CD8-positive, alpha-beta memory T cell (primary cell): Measurements from ENCODE around the gene MRPL3. TPM values are rescaled to one million over a fixed set of nuclear protein-coding genes. Genes with fewer than 3 reads are reported as not detected.

Experiments used
- CTCF ChIA-PET: fragments of 350-600 bp; sonication (Branson Sonifier 250); formaldehyde crosslinking; loops from one replicate; lab custom pipeline; 2021; ENCODE audit warnings: antibody characterized with exemption; lab: Charles Lee
- POLR2A ChIA-PET: fragments of 350-600 bp; sonication (Branson Sonifier 250); formaldehyde crosslinking; loops from one replicate; lab custom pipeline; 2021; ENCODE audit warnings: antibody characterized with exemption; lab: Charles Lee
- DNase-seq, 5 donors: peaks; one replicate each; pipeline versions ENCODE4 v3.0.0 to v3.0.0-alpha.2; 2020 to 2022; ENCODE audit warnings: mixed read lengths in 1 of 5
- H3K27ac ChIP-seq: one replicate; pipeline ENCODE4 v1.7.0; 2013; ENCODE audit warnings: low read depth, mild to moderate bottlenecking, low read length, moderate library complexity
- H3K27me3 ChIP-seq: 2 replicates; pipeline ENCODE4 v1.7.0; 2013; ENCODE audit warnings: low read length, mild to moderate bottlenecking; ENCODE audit not compliant: insufficient read depth, poor library complexity, severe bottlenecking
- H3K36me3 ChIP-seq: 2 replicates; pipeline ENCODE4 v1.7.0; 2013; ENCODE audit warnings: mild to moderate bottlenecking, low read length, moderate library complexity; ENCODE audit not compliant: insufficient read depth
- H3K4me1 ChIP-seq: 2 replicates; pipeline ENCODE4 v1.7.0; 2013; ENCODE audit warnings: mild to moderate bottlenecking, low read length, moderate library complexity; ENCODE audit not compliant: insufficient read depth
- H3K4me3 ChIP-seq: 2 replicates; pipeline ENCODE4 v1.7.0; 2013; ENCODE audit warnings: mild to moderate bottlenecking, low read length
- H3K9me3 ChIP-seq: 2 replicates; pipeline ENCODE4 v1.7.0; 2013; ENCODE audit warnings: mild to moderate bottlenecking, low read length
- H3K27ac Mint-ChIP-seq, 8 donors: one replicate each; pipeline ENCODE4 v1.8.0; 2020 to 2021; ENCODE audit warnings: mixed read lengths in 8 of 8, mild to moderate bottlenecking in 6 of 8, inconsistent platforms in 3 of 8, moderate library complexity in 3 of 8
- H3K27me3 Mint-ChIP-seq, 2 donors: one replicate each; pipeline ENCODE4 v1.8.0; 2020 to 2021; ENCODE audit warnings: mixed read lengths in 2 of 2, mild to moderate bottlenecking in 1 of 2, moderate library complexity in 1 of 2
- H3K36me3 Mint-ChIP-seq, 3 donors: one replicate each; pipeline ENCODE4 v1.8.0; 2020 to 2021; ENCODE audit warnings: mixed read lengths in 3 of 3, inconsistent platforms in 1 of 3, mild to moderate bottlenecking in 1 of 3
- H3K4me1 Mint-ChIP-seq, 3 donors: one replicate each; pipeline ENCODE4 v1.8.0; 2020 to 2021; ENCODE audit warnings: mixed read lengths in 3 of 3, inconsistent platforms in 1 of 3, mild to moderate bottlenecking in 1 of 3
- H3K4me3 Mint-ChIP-seq, 7 donors: one replicate each; pipeline ENCODE4 v1.8.0; 2020 to 2021; ENCODE audit warnings: mixed read lengths in 7 of 7, mild to moderate bottlenecking in 6 of 7, moderate library complexity in 4 of 7, inconsistent platforms in 2 of 7
- H3K9me3 Mint-ChIP-seq, 5 donors: one replicate each; pipeline ENCODE4 v1.8.0; 2020 to 2022; ENCODE audit warnings: mixed read lengths in 5 of 5, mild to moderate bottlenecking in 3 of 5, moderate library complexity in 2 of 5, inconsistent platforms in 1 of 5
- polyA plus RNA-seq: library from polyadenylated mRNA; unstranded; fragments of 300-500 nt; fragmentation: Illumina TruSeq; gene quantifications from one replicate; pipeline ENCODE4 v1.2.3, GENCODE V29; 2021
- total RNA-seq, 2 experiments: library from RNA; stranded (reverse); gene quantifications; one replicate each; pipeline ENCODE4 v1.2.3, GENCODE V29; 2021

MRPL3 gene
- total and polyA plus RNA-seq, 3 experiments from 2014 or later, result 82.5 to 215 (median 213) TPM

GRCh38 chr3:131541288-131541687 is 38.5 kb upstream of the MRPL3 start:
- Histone ChIP-seq H3K36me3 (no peaks in the 10 kb centered on the region), H3K4me3 (no peak overlapping the region), H3K27ac (no peak overlapping the region), H3K9me3 (no peaks in the 10 kb centered on the region), H3K27me3 (no peaks in the 10 kb centered on the region), H3K4me1 (no peaks in the 10 kb centered on the region)
- ChIA-PET POLR2A (no interaction called here), CTCF (no interaction called here)
- no peaks in the 10 kb centered on the region for H3K4me1 Mint-ChIP-seq
- no peak overlapping the region for H3K4me3 Mint-ChIP-seq
- DNase-seq, result no peak
- H3K36me3 Mint-ChIP-seq, result no peaks in the 10 kb centered on the region
- H3K27me3 Mint-ChIP-seq, result peaks cover 5 to 39% of the 10 kb centered on the region in 2 donors
- no peaks in the 10 kb centered on the region for H3K9me3 Mint-ChIP-seq
- H3K27ac Mint-ChIP-seq, result no peak overlapping the region

DNA sequence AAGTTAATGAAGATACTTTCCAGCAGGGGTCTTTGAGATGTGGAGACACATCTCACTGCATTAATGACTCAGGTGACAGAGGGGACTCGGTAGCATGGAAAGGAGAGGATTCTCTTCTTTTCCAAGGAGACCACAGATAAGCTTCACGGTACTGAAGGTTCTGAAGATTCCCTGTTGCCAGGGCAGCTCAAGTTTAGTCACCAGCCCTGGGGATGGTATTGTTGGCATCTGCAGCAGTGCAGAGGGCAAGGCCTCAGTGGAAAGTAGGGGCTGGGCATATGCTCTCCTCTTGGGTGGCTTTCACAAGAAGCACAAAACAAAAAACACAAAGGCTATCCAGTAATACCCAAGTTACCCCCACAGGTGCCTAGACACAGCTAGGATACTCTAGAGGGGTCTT is 38.0 kb upstream of the MRPL3 start:
- no peaks in the 10 kb centered on the region for H3K9me3 ChIP-seq
- Mint-ChIP-seq H3K27ac (no peak overlapping the region), H3K4me1 (no peaks in the 10 kb centered on the region), H3K27me3 (peaks cover 2 to 39% of the 10 kb centered on the region in 2 donors), H3K4me3 (no peak overlapping the region), H3K9me3 (no peaks in the 10 kb centered on the region), H3K36me3 (no peaks in the 10 kb centered on the region)
- H3K27ac ChIP-seq, result no peak overlapping the region
- ChIA-PET POLR2A (no interaction called here), CTCF (no interaction called here)
- H3K27me3 ChIP-seq, result no peaks in the 10 kb centered on the region
- no peaks in the 10 kb centered on the region for H3K4me1 ChIP-seq
- no peak for DNase-seq
- H3K4me3 ChIP-seq, result no peak overlapping the region
- H3K36me3 ChIP-seq, result no peaks in the 10 kb centered on the region

- DNase-seq, result no peak
- Mint-ChIP-seq H3K27ac (no peak overlapping the region), H3K9me3 (no peaks in the 10 kb centered on the region), H3K36me3 (no peaks in the 10 kb centered on the region), H3K4me3 (no peak overlapping the region), H3K4me1 (no peaks in the 10 kb centered on the region), H3K27me3 (peaks cover 2 to 43% of the 10 kb centered on the region in 2 donors)
- H3K36me3 ChIP-seq, result no peaks in the 10 kb centered on the region
- no peaks in the 10 kb centered on the region for H3K9me3 ChIP-seq
- POLR2A ChIA-PET, result no interaction called here
- H3K27me3 ChIP-seq, result no peaks in the 10 kb centered on the region
- CTCF ChIA-PET, result no interaction called here
- H3K4me3 ChIP-seq, result no peak overlapping the region
- H3K27ac ChIP-seq, result no peak overlapping the region
- H3K4me1 ChIP-seq, result no peaks in the 10 kb centered on the region
Observed at GRCh38 chr3:131540143-131540542, 37.4 kb upstream of the MRPL3 start.

DNA sequence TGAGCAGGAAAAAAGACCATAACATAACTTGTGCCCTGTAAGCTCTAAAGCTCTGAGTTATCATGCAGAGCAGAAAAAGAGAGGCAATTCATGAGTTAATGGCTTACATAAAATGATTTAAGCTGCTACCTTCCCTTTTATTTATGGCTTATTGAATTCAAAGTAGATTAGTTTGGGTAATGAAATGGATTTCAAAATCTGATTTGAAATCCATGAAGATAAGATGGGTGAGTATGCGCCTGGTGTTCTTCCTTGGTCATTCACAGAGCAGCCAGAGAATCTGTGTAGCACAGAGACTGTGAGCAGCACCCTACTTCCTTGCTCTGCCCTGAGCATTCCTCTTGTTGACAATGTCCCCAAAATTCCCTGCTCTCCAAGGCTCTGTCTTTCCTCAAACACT is 36.2 kb upstream of the MRPL3 start:
- no peak overlapping the region for H3K27ac ChIP-seq
- H3K27me3 Mint-ChIP-seq, result peaks cover 2 to 42% of the 10 kb centered on the region in 2 donors
- no peak overlapping the region for H3K4me3 ChIP-seq
- no peaks in the 10 kb centered on the region for H3K4me1 ChIP-seq
- H3K4me1 Mint-ChIP-seq, result no peaks in the 10 kb centered on the region
- no peak for DNase-seq
- CTCF ChIA-PET, result no interaction called here
- H3K4me3 Mint-ChIP-seq, result no peak overlapping the region
- POLR2A ChIA-PET, result no interaction called here
- no peaks in the 10 kb centered on the region for H3K27me3 ChIP-seq
- H3K36me3 Mint-ChIP-seq, result no peaks in the 10 kb centered on the region
- no peak overlapping the region for H3K27ac Mint-ChIP-seq
- no peaks in the 10 kb centered on the region for H3K9me3 ChIP-seq
- H3K9me3 Mint-ChIP-seq, result no peaks in the 10 kb centered on the region
- no peaks in the 10 kb centered on the region for H3K36me3 ChIP-seq

DNA sequence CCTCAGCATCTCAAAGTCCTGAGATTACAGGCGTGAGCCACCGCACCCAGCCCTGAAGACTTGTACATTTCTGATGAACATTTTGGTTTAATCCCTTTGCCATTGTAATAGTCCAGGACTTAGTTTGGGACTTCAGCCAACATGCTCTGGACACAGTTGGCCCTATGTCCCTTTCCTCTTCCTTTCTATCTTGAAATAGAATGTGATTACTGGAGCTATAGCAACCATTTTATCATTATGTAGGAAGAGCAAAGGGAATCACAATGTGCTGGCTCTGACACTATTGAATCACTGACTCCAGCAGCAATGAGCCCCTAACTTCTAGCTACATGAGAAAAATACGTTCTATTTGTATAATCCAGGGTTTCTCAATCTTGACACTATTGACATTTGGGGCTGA is 34.8 kb upstream of the MRPL3 start:
- H3K27ac ChIP-seq, result no peak overlapping the region
- DNase-seq, result no peak
- H3K4me3 ChIP-seq, result no peak overlapping the region
- no peak overlapping the region for H3K4me3 Mint-ChIP-seq
- H3K4me1 Mint-ChIP-seq, result no peaks in the 10 kb centered on the region
- no peaks in the 10 kb centered on the region for H3K27me3 ChIP-seq
- peaks cover 5 to 41% of the 10 kb centered on the region in 2 donors for H3K27me3 Mint-ChIP-seq
- ChIA-PET POLR2A (no interaction called here), CTCF (no interaction called here)
- H3K36me3 Mint-ChIP-seq, result no peaks in the 10 kb centered on the region
- no peaks in the 10 kb centered on the region for H3K9me3 ChIP-seq
- no peaks in the 10 kb centered on the region for H3K4me1 ChIP-seq
- H3K27ac Mint-ChIP-seq, result no peak overlapping the region
- H3K36me3 ChIP-seq, result no peaks in the 10 kb centered on the region
- peaks cover 0 to under 1% (median 0%) of the 10 kb centered on the region in 5 donors for H3K9me3 Mint-ChIP-seq

- ChIA-PET POLR2A (no interaction called here), CTCF (no interaction called here)
- Mint-ChIP-seq H3K27me3 (peaks cover 11 to 47% of the 10 kb centered on the region in 2 donors), H3K9me3 (peaks cover 0 to 2% (median 0%) of the 10 kb centered on the region in 5 donors), H3K36me3 (no peaks in the 10 kb centered on the region), H3K4me3 (no peak overlapping the region), H3K27ac (no peak overlapping the region), H3K4me1 (no peaks in the 10 kb centered on the region)
- DNase-seq, result no peak
- Histone ChIP-seq H3K4me1 (no peaks in the 10 kb centered on the region), H3K36me3 (no peaks in the 10 kb centered on the region), H3K27me3 (no peaks in the 10 kb centered on the region), H3K27ac (no peak overlapping the region), H3K4me3 (no peak overlapping the region), H3K9me3 (no peaks in the 10 kb centered on the region)
Observed at GRCh38 chr3:131535596-131535995, 32.8 kb upstream of the MRPL3 start.

DNA sequence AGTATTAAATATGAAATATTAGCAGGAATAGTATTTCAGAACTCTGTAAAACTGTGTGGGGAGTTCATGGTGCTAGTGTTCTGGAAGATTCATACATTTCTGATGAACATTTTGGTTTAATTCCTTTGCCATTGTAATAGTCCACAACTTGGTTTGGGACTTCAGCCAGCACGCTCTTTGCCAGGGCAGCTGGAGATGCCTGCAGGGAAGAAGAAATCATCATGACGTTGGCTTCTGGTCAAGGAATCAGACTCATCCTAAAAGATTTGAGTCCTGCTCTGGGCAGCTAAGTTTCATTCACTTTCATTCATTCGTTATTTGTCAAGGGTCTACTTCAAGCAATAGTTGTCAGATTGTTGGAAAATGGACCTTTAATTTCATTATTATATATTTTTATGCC is 32.4 kb upstream of the MRPL3 start:
- no peaks in the 10 kb centered on the region for H3K36me3 Mint-ChIP-seq
- ChIA-PET POLR2A (no interaction called here), CTCF (no interaction called here)
- H3K27me3 ChIP-seq, result no peaks in the 10 kb centered on the region
- no peak overlapping the region for H3K4me3 ChIP-seq
- no peaks in the 10 kb centered on the region for H3K4me1 Mint-ChIP-seq
- H3K27ac Mint-ChIP-seq, result no peak overlapping the region
- no peak for DNase-seq
- no peaks in the 10 kb centered on the region for H3K36me3 ChIP-seq
- no peaks in the 10 kb centered on the region for H3K9me3 ChIP-seq
- peaks cover 0 to 2% (median 0%) of the 10 kb centered on the region in 5 donors for H3K9me3 Mint-ChIP-seq
- H3K4me3 Mint-ChIP-seq, result no peak overlapping the region
- H3K27me3 Mint-ChIP-seq, result peaks cover 11 to 42% of the 10 kb centered on the region in 2 donors
- H3K27ac ChIP-seq, result no peak overlapping the region
- no peaks in the 10 kb centered on the region for H3K4me1 ChIP-seq

GRCh38 chr3:131532645-131533044 is 29.9 kb upstream of the MRPL3 start:
- H3K27me3 ChIP-seq, result no peaks in the 10 kb centered on the region
- no peaks in the 10 kb centered on the region for H3K4me1 ChIP-seq
- Mint-ChIP-seq H3K4me3 (no peak overlapping the region), H3K4me1 (no peaks in the 10 kb centered on the region), H3K36me3 (no peaks in the 10 kb centered on the region), H3K27ac (no peak overlapping the region), H3K9me3 (peaks cover 0 to 2% (median 0%) of the 10 kb centered on the region in 5 donors), H3K27me3 (peaks cover 9 to 39% of the 10 kb centered on the region in 2 donors)
- POLR2A ChIA-PET, result no interaction called here
- H3K4me3 ChIP-seq, result no peak overlapping the region
- CTCF ChIA-PET, result no interaction called here
- H3K27ac ChIP-seq, result no peak overlapping the region
- no peaks in the 10 kb centered on the region for H3K36me3 ChIP-seq
- no peaks in the 10 kb centered on the region for H3K9me3 ChIP-seq
- no peak for DNase-seq

DNA sequence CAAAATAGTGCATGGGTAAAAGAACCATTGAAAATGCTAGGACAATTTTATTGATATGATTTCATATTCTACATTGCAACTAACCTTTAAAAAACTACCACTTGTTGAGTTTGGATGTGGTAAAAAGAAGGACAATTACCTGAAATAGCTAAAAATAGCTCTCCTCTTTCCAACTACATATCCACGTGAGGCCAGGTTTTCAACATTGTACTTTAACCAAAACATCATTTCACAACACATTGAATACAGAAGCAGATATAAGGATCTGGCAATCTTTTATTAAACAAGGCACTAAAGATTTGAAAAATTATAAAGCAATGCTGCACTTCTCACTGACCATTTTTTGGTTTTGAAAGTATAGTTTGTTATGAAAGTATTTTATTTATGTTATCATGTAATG is 28.1 kb upstream of the MRPL3 start:
- POLR2A ChIA-PET, result no interaction called here
- Histone ChIP-seq H3K4me3 (no peak overlapping the region), H3K4me1 (no peaks in the 10 kb centered on the region), H3K27ac (no peak overlapping the region), H3K27me3 (no peaks in the 10 kb centered on the region), H3K36me3 (no peaks in the 10 kb centered on the region), H3K9me3 (no peaks in the 10 kb centered on the region)
- H3K27ac Mint-ChIP-seq, result no peak overlapping the region
- no peak overlapping the region for H3K4me3 Mint-ChIP-seq
- peaks cover 16 to 45% of the 10 kb centered on the region in 2 donors for H3K27me3 Mint-ChIP-seq
- H3K4me1 Mint-ChIP-seq, result no peaks in the 10 kb centered on the region
- CTCF ChIA-PET, result no interaction called here
- no peak for DNase-seq
- no peaks in the 10 kb centered on the region for H3K36me3 Mint-ChIP-seq
- peaks cover 0 to 2% (median 0%) of the 10 kb centered on the region in 5 donors for H3K9me3 Mint-ChIP-seq
